GM12878 (cell line): Measurements from ENCODE around the gene IFNAR1. TPM values are rescaled to one million over a fixed set of nuclear protein-coding genes. Genes with fewer than 3 reads are reported as not detected.

Experiments
- BCL11A ChIP-seq: IDR thresholded peaks from 2 replicates; pipeline ENCODE4 v1.6.1; 2011; ENCODE audit warnings: low read depth, low read length
- BRCA1 ChIP-seq: IDR thresholded peaks from 2 replicates; pipeline ENCODE4 v1.6.1; 2011; ENCODE audit warnings: low read depth, low read length, improper control_type of control experiment
- CBFB ChIP-seq: IDR thresholded peaks from 2 replicates; pipeline ENCODE4 v1.6.1; 2016; ENCODE audit warnings: antibody characterized with exemption, low read depth
- CBX5 ChIP-seq: sonication (generic); IDR thresholded peaks from 2 replicates; pipeline ENCODE4 v1.6.1; 2016; ENCODE audit warnings: low read depth, moderate library complexity, mild to moderate bottlenecking, inconsistent platforms
- EED ChIP-seq: sonication (generic); IDR thresholded peaks from 2 replicates; pipeline ENCODE4 v1.6.1; 2016; ENCODE audit warnings: antibody characterized with exemption, low read depth
- IRF5 ChIP-seq: fragments of 450-650 bp; IDR thresholded peaks from 2 replicates; pipeline ENCODE4 v1.6.1; 2017; ENCODE audit warnings: borderline replicate concordance
- NFYB ChIP-seq: IDR thresholded peaks from 2 replicates; pipeline ENCODE4 v1.6.1; 2011; ENCODE audit warnings: low read depth, mild to moderate bottlenecking, low read length, improper control_type of control experiment, moderate library complexity; ENCODE audit not compliant: insufficient read depth
- POU2F2 ChIP-seq: IDR thresholded peaks from 3 replicates; pipeline ENCODE4 v1.6.1; 2011; ENCODE audit warnings: low read depth, mild to moderate bottlenecking, low read length, borderline replicate concordance
- RAD21 ChIP-seq: IDR thresholded peaks from 2 replicates; pipeline ENCODE4 v1.6.1; 2011; ENCODE audit warnings: mild to moderate bottlenecking, low read depth, low read length, moderate library complexity; ENCODE audit not compliant: insufficient read depth
- RAD51 ChIP-seq: fragments of 450-650 bp; IDR thresholded peaks from 2 replicates; pipeline ENCODE4 v1.6.1; 2016; ENCODE audit warnings: moderate library complexity, mild to moderate bottlenecking, inconsistent platforms
- TBL1XR1 ChIP-seq: IDR thresholded peaks from 2 replicates; pipeline ENCODE4 v1.6.1; 2012; ENCODE audit warnings: low read depth, low read length, improper control_type of control experiment
- YBX1 ChIP-seq: fragments of 450-650 bp; IDR thresholded peaks from 2 replicates; pipeline ENCODE4 v1.6.1; 2016; ENCODE audit warnings: antibody characterized with exemption
- ZBED1 ChIP-seq: IDR thresholded peaks from 2 replicates; pipeline ENCODE4 v1.6.1; 2016; ENCODE audit warnings: borderline replicate concordance
- ZNF217 ChIP-seq: fragments of 450-650 bp; IDR thresholded peaks from 2 replicates; pipeline ENCODE4 v1.6.1; 2017; ENCODE audit warnings: antibody characterized with exemption, mild to moderate bottlenecking
- polyA plus RNA-seq, 11 experiments: library from polyadenylated mRNA; depleted of rRNA in 4 of 11; unstranded in 6 of 11; stranded (reverse) in 5 of 11; fragments of >200 nt; fragmentation: Nextera tagmentation in 4 of 11; fragmentation: Illumina TruSeq in 1 of 11; extraction: Ambion mirVana in 4 of 11; extraction: Trizol in 1 of 11; gene quantifications; 1 replicate in 1 of 11; 2 replicates in 10 of 11; pipeline versions ENCODE4 v1.2.1 to v1.2.3, GENCODE V29; 2011 to 2016; ENCODE audit warnings: inconsistent platforms in 2 of 11, missing spikeins in 2 of 11, low read depth in 1 of 11
- total RNA-seq, 4 experiments: library from RNA; depleted of rRNA in 3 of 4; stranded (reverse); fragments of >200 nt in 3 of 4; fragmentation: Illumina TruSeq in 1 of 4; extraction: Trizol in 1 of 4; gene quantifications; 2 replicates each; pipeline versions ENCODE4 v1.2.1 to v1.2.3, GENCODE V29; 2013 to 2021
- TF ChIP-seq, protein P1 (sequence below): IDR thresholded peaks from 2 replicates; pipeline ENCODE4 v1.6.1; 2012; ENCODE audit warnings: improper control_type of control experiment, low read depth, low read length; ENCODE audit not compliant: insufficient replicate concordance
- TF ChIP-seq, protein P2 (sequence below): fragments of 450-650 bp; IDR thresholded peaks from 2 replicates; pipeline ENCODE4 v1.6.1; 2017; ENCODE audit warnings: mild to moderate bottlenecking, moderate library complexity
- TF ChIP-seq, protein P3 (sequence below), 3 experiments: IDR thresholded peaks in 2 of 3; conservative IDR thresholded peaks in 1 of 3; 2 replicates each; pipeline ENCODE4 v1.5.1; 2011; ENCODE audit warnings: low read depth in 3 of 3, low read length in 3 of 3, mild to moderate bottlenecking in 3 of 3, control low read depth in 2 of 3, moderate library complexity in 2 of 3, inconsistent platforms in 1 of 3, mixed read lengths in 1 of 3; ENCODE audit not compliant: control insufficient read depth in 2 of 3, insufficient read depth in 1 of 3; ENCODE audit errors: extremely low read depth in 1 of 3

Gene IFNAR1
- total and polyA plus RNA-seq, 10 of the 15 experiments (the other 5 are each of a cell fraction or from before 2014, with no cell fraction given), result 12.0 to 62.4 (median 24.6) TPM

DNA sequence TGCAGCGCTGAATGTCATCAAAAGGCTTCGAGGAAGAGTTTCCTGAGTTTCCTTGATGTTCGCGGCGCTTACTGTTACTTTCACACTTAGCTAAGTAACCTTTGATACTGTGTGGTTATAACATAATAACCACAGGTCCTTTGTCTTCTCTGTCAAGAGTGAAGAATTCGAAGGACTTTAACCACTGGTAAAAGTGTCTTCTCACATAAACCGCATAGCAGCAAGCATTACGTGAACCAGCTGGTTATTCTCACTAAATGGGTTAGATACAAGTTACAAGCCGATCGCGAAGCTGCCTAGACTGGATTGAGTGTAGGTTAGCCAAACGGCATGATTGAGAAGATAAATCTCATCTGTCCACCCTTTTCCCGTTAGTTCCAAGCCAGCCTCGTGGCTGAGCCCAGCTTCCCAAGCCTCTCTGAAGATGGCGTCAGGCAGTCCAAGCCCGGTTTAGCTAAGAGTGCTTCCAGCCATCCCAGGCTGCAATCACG is 60.1 kb downstream of the IFNAR1 start (continued):
- TF ChIP-seq, protein P1, sequence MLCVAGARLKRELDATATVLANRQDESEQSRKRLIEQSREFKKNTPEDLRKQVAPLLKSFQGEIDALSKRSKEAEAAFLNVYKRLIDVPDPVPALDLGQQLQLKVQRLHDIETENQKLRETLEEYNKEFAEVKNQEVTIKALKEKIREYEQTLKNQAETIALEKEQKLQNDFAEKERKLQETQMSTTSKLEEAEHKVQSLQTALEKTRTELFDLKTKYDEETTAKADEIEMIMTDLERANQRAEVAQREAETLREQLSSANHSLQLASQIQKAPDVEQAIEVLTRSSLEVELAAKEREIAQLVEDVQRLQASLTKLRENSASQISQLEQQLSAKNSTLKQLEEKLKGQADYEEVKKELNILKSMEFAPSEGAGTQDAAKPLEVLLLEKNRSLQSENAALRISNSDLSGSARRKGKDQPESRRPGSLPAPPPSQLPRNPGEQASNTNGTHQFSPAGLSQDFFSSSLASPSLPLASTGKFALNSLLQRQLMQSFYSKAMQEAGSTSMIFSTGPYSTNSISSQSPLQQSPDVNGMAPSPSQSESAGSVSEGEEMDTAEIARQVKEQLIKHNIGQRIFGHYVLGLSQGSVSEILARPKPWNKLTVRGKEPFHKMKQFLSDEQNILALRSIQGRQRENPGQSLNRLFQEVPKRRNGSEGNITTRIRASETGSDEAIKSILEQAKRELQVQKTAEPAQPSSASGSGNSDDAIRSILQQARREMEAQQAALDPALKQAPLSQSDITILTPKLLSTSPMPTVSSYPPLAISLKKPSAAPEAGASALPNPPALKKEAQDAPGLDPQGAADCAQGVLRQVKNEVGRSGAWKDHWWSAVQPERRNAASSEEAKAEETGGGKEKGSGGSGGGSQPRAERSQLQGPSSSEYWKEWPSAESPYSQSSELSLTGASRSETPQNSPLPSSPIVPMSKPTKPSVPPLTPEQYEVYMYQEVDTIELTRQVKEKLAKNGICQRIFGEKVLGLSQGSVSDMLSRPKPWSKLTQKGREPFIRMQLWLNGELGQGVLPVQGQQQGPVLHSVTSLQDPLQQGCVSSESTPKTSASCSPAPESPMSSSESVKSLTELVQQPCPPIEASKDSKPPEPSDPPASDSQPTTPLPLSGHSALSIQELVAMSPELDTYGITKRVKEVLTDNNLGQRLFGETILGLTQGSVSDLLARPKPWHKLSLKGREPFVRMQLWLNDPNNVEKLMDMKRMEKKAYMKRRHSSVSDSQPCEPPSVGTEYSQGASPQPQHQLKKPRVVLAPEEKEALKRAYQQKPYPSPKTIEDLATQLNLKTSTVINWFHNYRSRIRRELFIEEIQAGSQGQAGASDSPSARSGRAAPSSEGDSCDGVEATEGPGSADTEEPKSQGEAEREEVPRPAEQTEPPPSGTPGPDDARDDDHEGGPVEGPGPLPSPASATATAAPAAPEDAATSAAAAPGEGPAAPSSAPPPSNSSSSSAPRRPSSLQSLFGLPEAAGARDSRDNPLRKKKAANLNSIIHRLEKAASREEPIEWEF, result no peak
- TF ChIP-seq, protein P2, sequence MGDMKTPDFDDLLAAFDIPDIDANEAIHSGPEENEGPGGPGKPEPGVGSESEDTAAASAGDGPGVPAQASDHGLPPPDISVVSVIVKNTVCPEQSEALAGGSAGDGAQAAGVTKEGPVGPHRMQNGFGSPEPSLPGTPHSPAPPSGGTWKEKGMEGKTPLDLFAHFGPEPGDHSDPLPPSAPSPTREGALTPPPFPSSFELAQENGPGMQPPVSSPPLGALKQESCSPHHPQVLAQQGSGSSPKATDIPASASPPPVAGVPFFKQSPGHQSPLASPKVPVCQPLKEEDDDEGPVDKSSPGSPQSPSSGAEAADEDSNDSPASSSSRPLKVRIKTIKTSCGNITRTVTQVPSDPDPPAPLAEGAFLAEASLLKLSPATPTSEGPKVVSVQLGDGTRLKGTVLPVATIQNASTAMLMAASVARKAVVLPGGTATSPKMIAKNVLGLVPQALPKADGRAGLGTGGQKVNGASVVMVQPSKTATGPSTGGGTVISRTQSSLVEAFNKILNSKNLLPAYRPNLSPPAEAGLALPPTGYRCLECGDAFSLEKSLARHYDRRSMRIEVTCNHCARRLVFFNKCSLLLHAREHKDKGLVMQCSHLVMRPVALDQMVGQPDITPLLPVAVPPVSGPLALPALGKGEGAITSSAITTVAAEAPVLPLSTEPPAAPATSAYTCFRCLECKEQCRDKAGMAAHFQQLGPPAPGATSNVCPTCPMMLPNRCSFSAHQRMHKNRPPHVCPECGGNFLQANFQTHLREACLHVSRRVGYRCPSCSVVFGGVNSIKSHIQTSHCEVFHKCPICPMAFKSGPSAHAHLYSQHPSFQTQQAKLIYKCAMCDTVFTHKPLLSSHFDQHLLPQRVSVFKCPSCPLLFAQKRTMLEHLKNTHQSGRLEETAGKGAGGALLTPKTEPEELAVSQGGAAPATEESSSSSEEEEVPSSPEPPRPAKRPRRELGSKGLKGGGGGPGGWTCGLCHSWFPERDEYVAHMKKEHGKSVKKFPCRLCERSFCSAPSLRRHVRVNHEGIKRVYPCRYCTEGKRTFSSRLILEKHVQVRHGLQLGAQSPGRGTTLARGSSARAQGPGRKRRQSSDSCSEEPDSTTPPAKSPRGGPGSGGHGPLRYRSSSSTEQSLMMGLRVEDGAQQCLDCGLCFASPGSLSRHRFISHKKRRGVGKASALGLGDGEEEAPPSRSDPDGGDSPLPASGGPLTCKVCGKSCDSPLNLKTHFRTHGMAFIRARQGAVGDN, result peak; percentile 72
- TF ChIP-seq CBX5 (no peak), POU2F2 (no peak), TBL1XR1 (no peak), NFYB (no peak), BCL11A (peak; percentile 56; the same call in 1 of the 2 replicates), YBX1 (no peak), EED (0 out of 2 replicates have a peak, but pooled peaks have one; percentile 25), ZBED1 (no peak), CBFB (peak; percentile 80), IRF5 (peak; percentile 53; the same call in 1 of the 2 replicates), RAD21 (no peak), BRCA1 (no peak), RAD51 (peak; percentile 64), ZNF217 (peak; percentile 80)
- TF ChIP-seq, protein P3, sequence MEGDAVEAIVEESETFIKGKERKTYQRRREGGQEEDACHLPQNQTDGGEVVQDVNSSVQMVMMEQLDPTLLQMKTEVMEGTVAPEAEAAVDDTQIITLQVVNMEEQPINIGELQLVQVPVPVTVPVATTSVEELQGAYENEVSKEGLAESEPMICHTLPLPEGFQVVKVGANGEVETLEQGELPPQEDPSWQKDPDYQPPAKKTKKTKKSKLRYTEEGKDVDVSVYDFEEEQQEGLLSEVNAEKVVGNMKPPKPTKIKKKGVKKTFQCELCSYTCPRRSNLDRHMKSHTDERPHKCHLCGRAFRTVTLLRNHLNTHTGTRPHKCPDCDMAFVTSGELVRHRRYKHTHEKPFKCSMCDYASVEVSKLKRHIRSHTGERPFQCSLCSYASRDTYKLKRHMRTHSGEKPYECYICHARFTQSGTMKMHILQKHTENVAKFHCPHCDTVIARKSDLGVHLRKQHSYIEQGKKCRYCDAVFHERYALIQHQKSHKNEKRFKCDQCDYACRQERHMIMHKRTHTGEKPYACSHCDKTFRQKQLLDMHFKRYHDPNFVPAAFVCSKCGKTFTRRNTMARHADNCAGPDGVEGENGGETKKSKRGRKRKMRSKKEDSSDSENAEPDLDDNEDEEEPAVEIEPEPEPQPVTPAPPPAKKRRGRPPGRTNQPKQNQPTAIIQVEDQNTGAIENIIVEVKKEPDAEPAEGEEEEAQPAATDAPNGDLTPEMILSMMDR (IDR thresholded peaks at IDR 0.05 in 2 of 3, conservative IDR thresholded peaks at IDR 0.05 in 1 of 3; ENCODE audit: control insufficient read depth in 2 of 3, extremely low read depth in 1 of 3, insufficient read depth in 1 of 3, low read depth in 3 of 3, low read length in 3 of 3), result no peak
